Measurements from ENCODE around the gene TUBA1B. TPM values are rescaled to one million over a fixed set of nuclear protein-coding genes. Genes with fewer than 3 reads are reported as not detected.

TUBA1B gene
- total and polyA plus RNA-seq, 2 of the 8 experiments (the other 6 are each of a cell fraction or from before 2014, with no cell fraction given) = 2,092 to 6,837 TPM

DNA sequence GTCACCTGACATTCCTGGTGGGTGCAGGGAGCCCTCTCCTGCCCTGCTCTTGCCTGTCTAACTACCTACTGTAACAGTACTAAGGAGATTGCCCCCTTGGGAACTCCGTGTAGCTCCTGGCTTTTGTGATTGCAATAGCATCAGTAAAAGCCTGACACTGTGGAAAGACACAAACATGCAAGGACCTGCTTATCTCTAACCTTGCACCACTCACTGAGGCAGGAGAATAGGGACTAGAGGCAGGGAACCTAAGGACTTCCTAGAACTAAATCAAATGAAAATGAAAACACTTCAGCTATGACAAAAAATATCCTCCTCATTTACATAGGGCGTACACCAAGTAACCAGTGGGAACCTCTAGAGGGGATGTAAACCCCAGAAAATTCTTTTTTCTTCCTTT lies 29.2 kb upstream of the TUBA1B start (continued):
- TF ChIP-seq USF2 (IDR thresholded peaks at IDR 0.05; ENCODE audit: low read length) (no peak), POLR2AphosphoS5 (IDR thresholded peaks at IDR 0.05; ENCODE audit: low read depth, low read length) (no peak), SUZ12 (IDR thresholded peaks at IDR 0.05; ENCODE audit: low read length) (no peak), JUND (IDR thresholded peaks at IDR 0.05; ENCODE audit: low read length) (no peak), BACH1 (IDR thresholded peaks at IDR 0.05; ENCODE audit: low read length) (no peak), KDM5A (IDR thresholded peaks at IDR 0.05; ENCODE audit: low read length) (no peak), SIN3A (conservative IDR thresholded peaks at IDR 0.05 in 1 of 2, IDR thresholded peaks at IDR 0.05 in 1 of 2; ENCODE audit: low read depth in 1 of 2, low read length in 2 of 2) (no peak)
